Mucosa of stomach (tissue), 1 donor: Measurements from ENCODE around the gene PHC2.

Source experiments
- H3K27me3 ChIP-seq: one replicate; pipeline ENCODE4 v1.7.0; 2013; ENCODE audit warnings: mild to moderate bottlenecking, low read length; ENCODE audit not compliant: control insufficient read depth, insufficient read depth
- H3K36me3 ChIP-seq: one replicate; pipeline ENCODE4 v1.7.0; 2013; ENCODE audit warnings: low read length; ENCODE audit not compliant: control insufficient read depth, insufficient read depth
- H3K4me1 ChIP-seq: one replicate; pipeline ENCODE4 v1.7.0; 2013; ENCODE audit warnings: mild to moderate bottlenecking, low read length; ENCODE audit not compliant: control insufficient read depth, insufficient read depth
- H3K4me3 ChIP-seq: one replicate; pipeline ENCODE4 v1.7.0; 2013; ENCODE audit warnings: low read length
- H3K9ac ChIP-seq: one replicate; pipeline ENCODE4 v1.7.0; 2013; ENCODE audit warnings: mild to moderate bottlenecking, low read length, moderate library complexity
- H3K9me3 ChIP-seq: one replicate; pipeline ENCODE4 v1.7.0; 2013; ENCODE audit warnings: mild to moderate bottlenecking, low read length, moderate library complexity; ENCODE audit not compliant: control insufficient read depth
- donor health status: Pancreatic carcinoma.

PHC2 gene

DNA sequence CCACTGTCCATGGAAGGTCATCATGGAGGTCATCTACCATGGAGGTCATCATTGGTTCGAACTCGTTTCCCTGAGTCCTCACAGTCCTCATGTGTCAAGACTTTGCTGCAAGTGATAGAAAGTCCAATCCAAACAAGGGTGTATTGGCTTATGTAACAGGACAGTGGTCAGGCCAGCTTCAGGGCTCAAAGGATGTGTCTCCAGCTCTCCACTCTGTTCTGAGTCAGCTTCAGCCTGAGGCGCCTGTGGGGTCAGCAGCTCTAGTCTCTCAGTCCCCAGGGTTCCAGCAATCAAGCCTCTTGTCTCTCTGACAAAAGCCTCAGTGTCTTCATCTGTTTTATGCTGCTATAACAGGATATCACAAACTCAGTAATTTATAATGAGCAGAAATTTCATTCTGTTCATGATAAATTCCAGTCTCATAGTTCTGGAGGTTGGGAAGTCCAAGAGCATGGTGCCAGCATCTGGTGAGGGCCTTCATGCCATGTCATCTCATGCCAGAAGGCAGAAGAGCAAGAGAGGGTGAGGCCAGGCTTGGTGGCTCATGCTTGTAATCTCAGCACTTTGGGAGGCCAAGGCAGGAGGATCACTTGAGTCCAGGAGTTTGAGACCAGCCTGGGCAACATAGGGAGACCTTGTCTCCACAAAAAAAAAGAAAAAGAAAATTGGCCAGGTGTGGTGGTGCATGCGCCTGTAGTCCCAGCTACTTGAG is 129.5 kb downstream of the PHC2 start:
- Histone ChIP-seq H3K4me1 (peaks cover 13% of the 10 kb centered on the region), H3K9ac (no peak overlapping the region), H3K36me3 (no peaks in the 10 kb centered on the region), H3K4me3 (no peak overlapping the region), H3K9me3 (no peaks in the 10 kb centered on the region), H3K27me3 (peaks cover 5% of the 10 kb centered on the region)

DNA sequence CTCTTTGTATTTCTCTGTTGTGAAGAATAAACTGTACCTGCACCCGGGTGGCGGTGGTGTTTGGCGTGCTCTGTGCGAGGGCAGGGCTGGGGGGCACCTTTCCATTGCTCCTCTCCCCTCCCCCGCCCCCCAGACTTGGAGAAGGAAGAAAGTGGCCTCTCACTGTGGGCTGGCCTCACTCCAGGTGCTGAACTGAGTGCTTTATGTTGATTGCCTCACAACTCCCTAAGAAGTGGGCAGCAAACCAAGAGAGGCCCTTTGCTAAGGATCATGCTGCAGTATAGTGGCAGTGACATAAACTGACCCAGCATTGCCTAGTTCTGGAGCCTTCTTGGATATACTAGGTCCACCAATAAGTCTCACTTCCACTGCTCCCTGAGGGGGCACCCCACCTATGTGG is 130.2 kb downstream of the PHC2 start:
- Histone ChIP-seq H3K27me3 (no peaks in the 10 kb centered on the region), H3K36me3 (no peaks in the 10 kb centered on the region), H3K9me3 (no peaks in the 10 kb centered on the region), H3K4me3 (no peak overlapping the region), H3K9ac (no peak overlapping the region), H3K4me1 (peaks cover 11% of the 10 kb centered on the region)

DNA sequence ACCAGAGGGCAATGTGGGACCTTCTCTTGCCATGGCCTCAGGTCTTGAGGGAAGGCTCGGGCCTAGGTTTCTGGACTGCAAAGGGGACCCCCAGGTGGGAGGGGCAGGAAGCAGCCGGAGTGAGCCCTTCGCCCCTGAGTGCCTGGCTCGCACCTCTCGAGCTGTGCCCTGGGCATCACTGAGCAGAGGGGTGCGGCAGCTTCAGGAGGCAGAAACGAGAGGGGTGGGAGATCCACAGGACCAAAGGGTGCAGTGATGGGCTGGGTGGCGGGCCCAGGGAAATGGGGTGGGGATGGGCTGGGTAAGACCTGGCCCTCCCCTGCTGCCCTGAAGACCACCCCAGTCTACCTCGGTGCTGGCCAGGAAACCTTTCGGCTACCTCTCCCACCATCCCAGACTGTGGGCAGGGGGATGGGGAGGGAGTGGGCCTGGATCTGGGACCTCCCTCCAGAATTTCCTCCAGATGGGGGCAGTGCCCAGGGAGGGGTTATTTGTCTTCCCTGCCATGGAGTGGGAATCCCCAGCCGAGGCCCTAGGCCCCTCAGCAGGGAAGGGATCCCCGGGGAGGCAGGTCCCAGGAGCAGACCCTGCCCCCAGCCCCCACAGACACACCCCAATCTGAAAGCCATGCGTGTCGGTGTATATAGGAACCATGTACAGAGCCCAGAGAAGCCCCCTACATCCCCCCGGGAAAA is 131.3 kb downstream of the PHC2 start:
- no peak overlapping the region for H3K9ac ChIP-seq
- no peaks in the 10 kb centered on the region for H3K36me3 ChIP-seq
- H3K4me1 ChIP-seq, result peaks cover 16% of the 10 kb centered on the region
- no peaks in the 10 kb centered on the region for H3K9me3 ChIP-seq
- no peak overlapping the region for H3K4me3 ChIP-seq
- H3K27me3 ChIP-seq, result no peaks in the 10 kb centered on the region

GRCh38 chr1:33298623-33299277 is 132.1 kb downstream of the PHC2 start:
- H3K4me3 ChIP-seq, result no peak overlapping the region
- no peaks in the 10 kb centered on the region for H3K27me3 ChIP-seq
- H3K9ac ChIP-seq, result no peak overlapping the region
- no peaks in the 10 kb centered on the region for H3K9me3 ChIP-seq
- H3K36me3 ChIP-seq, result no peaks in the 10 kb centered on the region
- H3K4me1 ChIP-seq, result peaks cover 16% of the 10 kb centered on the region

DNA sequence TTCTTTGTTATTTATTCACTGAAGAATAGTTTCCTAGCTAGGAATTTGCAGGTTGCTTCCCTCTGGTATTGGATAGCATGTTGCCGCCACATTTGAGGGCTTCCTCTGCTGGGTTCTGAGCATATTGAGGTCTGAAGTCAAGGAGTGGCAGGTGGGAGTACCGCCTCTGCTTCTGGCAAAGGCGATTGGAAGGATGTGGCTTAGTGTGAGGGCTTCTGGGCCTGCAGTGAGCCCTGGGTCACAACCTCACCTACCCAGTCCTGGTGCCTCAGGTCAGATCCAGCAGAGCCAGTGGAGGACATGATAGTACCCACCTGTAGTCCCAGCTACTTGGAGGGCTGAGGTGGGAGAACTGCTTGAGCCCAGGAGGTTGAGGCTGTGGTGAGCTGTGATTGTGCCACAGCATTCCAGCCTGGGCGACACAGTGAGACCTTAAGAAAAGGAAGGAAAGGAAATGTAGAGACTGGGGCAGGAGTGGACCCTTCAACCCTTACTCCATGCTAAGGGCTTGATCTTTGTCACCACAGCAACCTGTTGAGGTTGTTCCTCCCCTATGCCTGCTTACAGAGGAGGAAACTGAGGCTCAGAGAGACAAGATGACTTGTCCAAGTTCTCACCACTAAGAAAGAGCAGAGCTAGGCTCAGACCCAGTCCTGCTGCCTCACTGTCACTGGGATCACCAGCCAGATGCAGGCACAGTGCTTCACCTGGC is 132.8 kb downstream of the PHC2 start:
- Histone ChIP-seq H3K9ac (no peak overlapping the region), H3K36me3 (no peaks in the 10 kb centered on the region), H3K4me1 (peaks cover 16% of the 10 kb centered on the region), H3K9me3 (no peaks in the 10 kb centered on the region), H3K27me3 (no peaks in the 10 kb centered on the region), H3K4me3 (no peak overlapping the region)

- no peaks in the 10 kb centered on the region for H3K9me3 ChIP-seq
- H3K36me3 ChIP-seq, result no peaks in the 10 kb centered on the region
- H3K9ac ChIP-seq, result no peak overlapping the region
- H3K27me3 ChIP-seq, result no peaks in the 10 kb centered on the region
- H3K4me3 ChIP-seq, result no peak overlapping the region
- peaks cover 16% of the 10 kb centered on the region for H3K4me1 ChIP-seq
These were observed 134.1 kb downstream of the PHC2 start for GRCh38 chr1:33296824-33297223.

DNA sequence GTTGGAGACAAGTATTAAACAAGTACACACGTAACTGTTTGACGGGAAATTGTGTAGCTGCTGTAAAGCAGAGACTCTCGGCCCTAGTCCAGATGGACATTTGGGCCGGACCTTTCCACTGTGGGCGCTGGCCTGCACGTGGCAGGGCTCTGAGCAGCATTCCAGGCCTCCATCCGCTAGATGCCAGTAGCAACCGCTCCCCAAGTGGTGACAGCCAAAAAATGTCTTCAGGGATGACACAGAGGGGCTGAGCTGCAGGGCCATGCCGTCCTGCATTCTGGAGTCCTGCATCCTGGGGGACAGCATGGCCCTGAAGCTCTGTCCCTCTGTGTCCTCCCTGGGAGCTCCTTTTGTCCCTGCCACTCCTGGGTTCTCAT is 134.8 kb downstream of the PHC2 start:
- Histone ChIP-seq H3K36me3 (no peaks in the 10 kb centered on the region), H3K9me3 (no peaks in the 10 kb centered on the region), H3K9ac (no peak overlapping the region), H3K27me3 (no peaks in the 10 kb centered on the region), H3K4me1 (peaks cover 16% of the 10 kb centered on the region), H3K4me3 (no peak overlapping the region)

- Histone ChIP-seq H3K9me3 (no peaks in the 10 kb centered on the region), H3K9ac (no peak overlapping the region)
These were observed 135.3 kb downstream of the PHC2 start for GRCh38 chr1:33295450-33296081.

DNA sequence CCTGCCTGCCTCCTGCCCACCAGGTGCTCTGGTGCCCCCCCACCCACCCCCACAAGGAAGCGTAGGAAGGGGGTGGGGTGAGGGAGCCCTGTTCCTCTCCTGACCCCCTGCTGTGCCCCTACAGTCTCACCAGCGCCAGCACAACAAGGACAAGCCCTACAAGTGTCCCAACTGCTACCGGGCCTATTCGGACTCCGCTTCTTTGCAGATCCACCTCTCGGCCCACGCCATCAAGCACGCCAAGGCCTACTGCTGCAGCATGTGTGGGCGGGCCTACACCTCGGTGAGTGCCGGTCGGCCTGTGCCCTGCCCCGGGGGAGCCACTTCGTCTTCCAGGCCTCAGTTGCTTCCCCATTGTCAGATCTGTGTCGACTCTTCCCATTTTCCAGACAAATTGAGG is 135.9 kb downstream of the PHC2 start:
- Histone ChIP-seq H3K36me3 (no peaks in the 10 kb centered on the region), H3K9me3 (no peaks in the 10 kb centered on the region), H3K4me3 (no peak overlapping the region), H3K27me3 (no peaks in the 10 kb centered on the region), H3K4me1 (peaks cover 16% of the 10 kb centered on the region), H3K9ac (no peak overlapping the region)

More at GRCh38 chr1:33295450-33296081, 135.3 kb downstream of the PHC2 start:
- H3K36me3 ChIP-seq, result no peaks in the 10 kb centered on the region
- H3K4me3 ChIP-seq, result no peak overlapping the region
- no peaks in the 10 kb centered on the region for H3K27me3 ChIP-seq
- H3K4me1 ChIP-seq, result peaks cover 16% of the 10 kb centered on the region

- Histone ChIP-seq H3K27me3 (no peaks in the 10 kb centered on the region), H3K4me3 (no peak overlapping the region), H3K9ac (no peak overlapping the region), H3K4me1 (peaks cover 16% of the 10 kb centered on the region), H3K9me3 (no peaks in the 10 kb centered on the region), H3K36me3 (no peaks in the 10 kb centered on the region)
These were observed 136.6 kb downstream of the PHC2 start for GRCh38 chr1:33294071-33295010.
